SHP77 treated with DMSO at 0.1 percent for 48 hours (cell line): Measurements from ENCODE around the gene SPATA9.
A peak's percentile ranks its signal among the peaks of the same experiment; 100 is the strongest.

ENCODE experiments used
- DNase-seq: peaks from one replicate; lab custom pipeline; 2025; lab: John Stamatoyannopoulos, UW

SPATA9 gene, protein sequence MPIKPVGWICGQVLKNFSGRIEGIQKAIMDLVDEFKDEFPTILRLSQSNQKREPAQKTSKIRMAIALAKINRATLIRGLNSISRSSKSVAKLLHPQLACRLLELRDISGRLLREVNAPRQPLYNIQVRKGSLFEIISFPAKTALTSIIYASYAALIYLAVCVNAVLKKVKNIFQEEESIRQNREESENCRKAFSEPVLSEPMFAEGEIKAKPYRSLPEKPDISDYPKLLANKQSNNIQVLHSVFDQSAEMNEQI

DNA sequence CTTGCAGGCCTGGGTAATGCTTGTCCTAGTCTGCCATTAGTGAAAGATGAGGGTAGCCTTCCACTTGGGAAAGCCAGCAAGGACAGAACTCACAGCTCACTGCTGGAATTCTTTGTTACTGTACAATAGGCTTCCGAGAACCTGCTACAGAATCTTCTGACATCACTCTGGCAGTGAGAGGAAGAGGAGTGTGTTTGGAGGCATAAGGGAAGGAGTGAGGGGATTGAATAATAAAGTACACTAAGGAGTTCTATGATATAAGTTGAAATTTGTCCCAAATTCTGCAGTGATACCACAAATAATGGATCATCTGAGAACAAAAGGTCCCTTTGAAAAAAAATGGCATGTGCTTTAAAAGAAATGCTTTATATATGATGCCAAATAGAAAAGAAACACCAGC, at the start of gene SPATA9:
Gene SPATA9, minus strand, starts transcription at position 101 of the 400 bp plus-strand sequence. CDS start 137 bp downstream, outside the sequence.
- no peak for DNase-seq

DNA sequence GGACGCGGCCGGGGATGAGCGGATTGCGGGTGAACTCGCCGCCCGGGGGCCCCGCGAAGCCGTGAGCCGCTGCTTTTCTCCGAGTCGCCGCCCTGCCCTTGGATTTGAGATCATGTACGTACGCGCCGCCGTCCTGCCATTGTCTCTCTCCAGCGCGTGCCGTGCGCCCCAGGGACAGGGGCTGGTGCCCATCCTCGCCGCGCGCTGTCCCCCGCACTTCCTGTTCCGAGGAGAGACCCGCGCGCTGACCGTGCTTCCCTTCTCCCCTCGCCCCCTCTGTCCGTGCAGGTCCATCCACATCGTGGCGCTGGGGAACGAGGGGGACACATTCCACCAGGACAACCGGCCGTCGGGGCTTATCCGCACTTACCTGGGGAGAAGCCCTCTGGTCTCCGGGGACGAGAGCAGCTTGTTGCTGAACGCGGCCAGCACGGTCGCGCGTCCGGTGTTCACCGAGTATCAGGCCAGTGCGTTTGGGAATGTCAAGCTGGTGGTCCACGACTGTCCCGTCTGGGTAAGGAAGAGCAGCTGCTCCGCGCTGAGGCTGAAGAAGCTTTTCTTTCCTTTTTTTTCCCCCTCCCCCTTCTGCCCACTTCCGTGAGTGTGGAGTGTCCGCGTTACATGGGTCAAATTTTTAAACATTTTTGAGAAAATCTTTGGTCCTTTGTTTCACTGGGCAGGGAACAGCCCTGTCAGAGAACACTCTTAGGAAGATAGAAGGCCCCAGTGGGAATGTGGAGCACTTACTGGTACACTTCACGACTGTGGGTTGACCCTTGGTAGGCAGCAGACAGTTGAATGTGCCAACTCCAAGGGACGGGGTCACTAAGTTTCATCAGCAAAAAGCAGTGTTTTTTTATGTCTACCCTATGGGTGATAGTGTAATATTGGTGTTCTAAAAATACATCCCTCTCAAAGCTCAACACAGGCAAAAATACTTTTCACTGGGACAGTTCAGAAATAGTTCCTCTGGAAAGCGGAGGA, 49.1 kb upstream of the SPATA9 start:
- DNase-seq, result no peak

DNA sequence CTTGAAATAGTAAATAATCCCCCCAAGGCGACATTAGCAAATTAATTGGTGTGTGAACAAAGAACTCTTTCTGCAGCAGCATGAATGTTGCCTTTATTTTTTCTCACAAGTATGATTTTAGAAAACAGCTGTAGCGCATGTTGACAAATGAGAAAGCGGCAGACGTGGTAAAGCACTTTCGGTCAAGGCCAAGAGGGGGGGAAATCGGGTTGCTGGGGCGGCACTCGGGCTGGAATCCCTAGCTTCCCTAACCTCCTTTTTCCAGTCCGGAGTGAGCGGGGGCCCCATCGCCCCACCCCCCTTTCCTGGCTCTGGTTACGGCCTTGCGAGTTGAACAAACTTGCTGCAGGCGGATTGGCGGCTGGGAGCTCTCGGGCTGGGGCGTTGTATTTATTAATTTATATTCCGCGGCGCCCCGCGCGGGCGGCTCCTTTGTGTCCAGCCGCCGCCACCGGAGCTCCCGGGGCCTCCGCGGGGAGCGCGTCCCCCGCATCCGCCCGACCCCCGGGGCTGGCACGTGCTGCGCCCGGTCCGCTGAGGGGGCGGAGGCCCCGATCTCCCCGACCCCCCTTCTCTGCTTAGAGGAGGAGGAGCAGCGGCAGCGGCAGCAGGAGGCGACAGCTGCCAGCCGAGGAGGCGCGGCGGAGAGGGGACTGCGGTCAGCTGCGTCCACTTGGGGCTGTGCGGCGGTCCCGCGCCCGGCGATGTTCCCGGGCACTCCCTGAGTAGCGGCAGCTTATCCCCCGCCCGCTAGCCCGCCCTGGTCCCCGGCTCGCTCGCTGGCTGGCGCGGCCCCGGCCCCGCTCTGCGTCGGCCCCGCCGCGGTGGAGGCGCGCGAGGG, 48.2 kb upstream of the SPATA9 start, which contains the start of gene RHOBTB3:
Gene RHOBTB3, plus strand, starts transcription at position 607 of the 841 bp plus-strand sequence. CDS start 347 bp downstream, outside the sequence.
- peak; percentile 58 for DNase-seq

DNA sequence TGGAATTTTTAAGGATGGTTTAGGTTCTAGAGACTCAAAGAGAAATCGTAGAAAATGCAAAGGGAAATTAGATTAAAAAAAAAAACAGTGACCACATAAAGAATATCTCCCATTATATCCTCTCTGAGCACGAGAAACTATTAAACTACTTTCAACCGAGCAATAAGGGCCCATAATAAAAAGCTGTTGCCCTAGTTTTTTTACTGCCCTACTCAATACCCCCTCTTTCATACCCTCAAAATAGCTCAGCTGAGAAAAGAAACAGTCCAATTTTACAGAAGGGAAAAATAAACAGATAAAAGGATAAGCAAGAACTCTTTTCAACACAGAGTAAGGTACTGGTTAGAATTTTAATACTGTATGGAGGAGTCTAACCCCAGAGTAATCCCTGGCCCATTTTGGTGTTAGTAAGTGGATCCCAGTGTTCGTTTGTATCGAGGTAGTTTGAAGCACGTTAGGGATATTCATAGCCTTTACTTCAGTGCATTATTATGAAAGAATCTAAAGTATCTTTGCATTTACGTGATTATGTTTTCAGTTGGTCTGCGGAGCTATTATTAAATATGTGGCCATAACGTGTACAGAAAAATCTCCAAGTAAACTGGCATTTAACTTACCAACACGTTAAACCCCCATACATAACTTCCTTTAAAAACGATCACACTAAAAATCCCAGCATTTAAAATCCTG, 47.4 kb upstream of the SPATA9 start:
- DNase-seq, result no peak

DNA sequence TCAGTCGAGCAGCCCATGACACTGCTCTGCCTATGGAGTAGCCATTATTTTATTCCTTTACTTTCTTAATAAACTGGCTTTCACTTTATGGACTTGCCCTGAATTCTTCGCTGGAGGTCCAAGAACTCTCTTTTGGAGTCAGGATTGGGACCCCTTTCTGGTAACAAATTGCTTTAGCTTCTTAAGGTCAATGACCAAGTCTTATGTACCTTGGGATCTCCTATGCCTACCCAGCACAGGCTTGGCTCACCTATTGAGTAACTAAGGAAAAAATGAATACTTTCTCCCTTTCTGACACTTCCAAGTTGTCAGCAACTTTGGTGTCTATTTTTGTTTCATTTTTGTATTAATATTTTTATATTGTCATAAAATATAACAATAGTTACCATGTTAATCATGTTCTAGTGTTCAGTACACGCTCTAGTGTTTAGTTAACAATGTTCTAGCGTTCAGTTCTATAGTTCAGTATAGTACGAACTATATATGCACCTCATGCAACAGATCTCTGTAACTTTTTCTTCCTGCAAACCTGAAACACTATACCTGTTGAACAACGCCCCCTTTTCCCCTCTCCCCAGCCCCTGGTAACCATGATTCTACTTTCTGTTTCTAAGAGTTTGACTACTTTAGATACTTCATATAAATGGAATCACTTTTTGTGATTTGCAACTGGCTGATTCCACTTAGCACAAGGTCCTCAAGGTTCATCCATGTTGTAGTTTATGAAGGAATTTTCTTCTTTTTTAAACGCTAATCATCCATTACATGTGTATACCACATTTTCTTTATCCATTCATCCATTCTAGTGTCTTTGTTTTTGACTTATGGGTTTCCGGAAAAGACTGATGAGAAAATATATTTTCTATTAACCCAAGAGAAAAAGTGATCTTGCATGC, 46.6 kb upstream of the SPATA9 start:
- no peak for DNase-seq

DNA sequence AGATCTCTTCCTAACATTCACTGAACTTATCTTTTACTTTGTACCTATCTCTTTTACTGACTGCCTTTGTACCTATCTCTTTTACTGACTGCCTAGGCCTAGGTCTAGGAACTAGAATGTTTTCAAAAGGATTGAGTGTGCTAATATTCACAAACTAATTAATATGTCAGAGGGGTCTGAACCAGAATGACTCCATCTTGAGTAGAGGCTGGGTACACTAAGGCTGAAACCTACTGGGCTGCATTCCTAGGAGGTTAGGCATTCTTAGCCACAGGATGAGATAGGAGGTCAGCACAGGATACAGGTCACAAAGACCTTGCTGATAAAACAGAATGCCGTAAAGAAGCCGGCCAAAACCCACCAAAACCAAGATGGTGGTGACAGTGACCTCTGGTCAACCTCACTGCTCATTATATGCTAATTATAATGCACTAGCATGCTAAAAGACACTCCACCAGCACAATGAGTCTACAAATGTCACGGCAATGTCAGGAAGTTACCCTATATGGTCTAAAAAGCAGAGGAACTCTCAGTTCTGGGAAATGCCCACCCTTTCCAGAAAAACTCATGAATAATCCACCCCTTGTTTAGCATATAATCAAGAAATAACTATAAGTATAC, 45.8 kb upstream of the SPATA9 start:
- no peak for DNase-seq

DNA sequence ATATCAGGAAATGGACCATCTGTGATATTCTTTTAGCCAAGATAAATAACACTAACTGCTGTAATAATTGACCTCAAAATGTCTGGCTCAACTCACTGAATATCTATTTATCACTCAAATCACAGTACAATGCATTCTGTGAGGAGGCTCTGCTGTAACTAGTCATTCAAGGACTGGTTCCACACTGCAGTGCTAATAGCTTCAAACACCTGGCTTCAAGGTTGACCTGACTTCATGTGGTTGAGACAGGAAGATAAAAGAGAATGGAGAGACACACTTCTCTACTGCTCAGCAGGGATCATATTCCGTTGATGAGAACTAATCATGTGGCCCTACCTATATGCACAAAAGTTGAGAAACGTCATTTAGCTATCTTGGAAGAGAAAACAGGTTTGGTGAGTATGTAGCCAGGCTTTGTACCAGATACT, 45.0 kb upstream of the SPATA9 start:
- no peak for DNase-seq

DNA sequence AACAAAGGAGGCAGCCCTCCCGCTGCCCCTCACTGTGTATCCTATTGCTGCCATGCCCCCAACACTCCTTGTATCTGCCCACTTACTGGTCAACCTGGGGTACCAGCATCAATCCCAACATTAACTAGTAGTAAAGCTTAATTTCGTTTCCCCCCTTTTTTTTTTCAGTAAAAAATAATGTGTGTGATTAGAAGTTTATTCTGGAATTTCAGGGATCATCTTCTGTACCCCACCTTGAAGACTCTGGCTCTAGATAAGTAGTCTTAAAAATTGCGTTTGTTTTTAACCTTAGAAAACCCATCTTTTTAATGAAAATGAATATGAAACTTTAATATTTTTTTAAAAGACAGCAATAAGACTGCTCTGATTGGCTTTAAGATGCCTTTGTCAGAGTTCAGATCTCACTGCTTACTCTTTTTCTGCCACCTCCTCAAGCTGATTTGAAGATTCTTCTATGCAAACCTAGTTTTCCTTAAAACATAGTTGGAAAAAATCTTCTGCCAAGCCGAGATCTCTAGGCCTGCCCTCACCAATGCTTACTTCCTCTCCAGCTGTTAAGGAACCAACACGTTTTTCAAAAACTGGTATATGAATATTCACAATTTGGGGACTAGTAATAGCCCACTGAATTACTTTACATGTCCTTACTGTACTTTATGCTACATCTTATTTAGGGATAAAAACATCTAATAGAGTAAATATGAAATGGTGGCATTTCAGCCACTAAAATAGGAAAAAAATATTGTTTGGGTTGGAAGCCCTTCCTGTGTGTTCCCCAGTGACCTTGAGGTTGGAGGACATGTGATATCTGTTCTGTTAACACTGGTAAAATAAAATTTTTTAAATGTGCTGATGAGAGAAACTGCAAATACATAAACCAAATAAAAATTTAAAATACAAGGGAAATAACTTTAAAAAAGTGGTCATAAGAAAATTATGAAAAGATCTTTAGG, 44.3 kb upstream of the SPATA9 start:
- no peak for DNase-seq

DNA sequence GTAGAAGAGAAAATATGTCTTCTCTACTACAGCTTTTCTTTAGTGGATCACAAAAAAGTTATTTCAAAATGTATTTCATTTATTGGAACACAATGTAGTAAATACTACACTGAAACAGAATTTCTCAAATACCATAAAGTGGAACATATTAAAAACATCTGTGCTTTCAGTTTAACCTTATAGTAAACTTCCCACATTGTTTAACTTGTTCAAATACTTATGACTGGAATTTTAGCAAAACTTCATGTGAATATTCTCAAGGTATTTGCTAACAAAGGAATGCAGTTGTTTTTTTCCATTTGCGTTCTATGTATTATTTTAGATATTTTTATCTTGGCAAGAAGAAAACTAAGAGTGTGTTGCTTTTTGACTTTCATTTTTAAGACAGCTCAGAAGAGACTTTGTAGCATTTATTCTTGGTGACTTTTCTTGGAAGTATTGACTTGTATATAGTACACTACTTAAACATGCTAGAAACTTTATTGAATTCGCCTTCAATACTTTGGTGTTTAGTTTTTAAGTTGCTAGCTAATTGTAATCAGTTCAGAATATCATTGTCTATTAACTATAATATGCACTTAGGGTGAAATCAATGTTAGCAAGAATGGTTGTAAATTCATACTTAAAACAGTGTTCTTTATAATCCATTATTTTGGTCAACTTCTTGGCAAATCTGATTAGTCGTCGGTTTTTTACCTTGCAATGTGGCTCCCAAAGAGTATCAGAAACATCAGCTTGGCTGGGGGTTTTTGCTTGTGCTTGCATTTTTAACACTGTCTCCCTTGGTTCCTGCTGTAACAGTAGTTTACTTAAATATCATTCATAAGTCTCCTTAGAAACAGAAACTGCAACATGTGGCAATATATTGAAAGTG, 43.4 kb upstream of the SPATA9 start:
- no peak for DNase-seq

DNA sequence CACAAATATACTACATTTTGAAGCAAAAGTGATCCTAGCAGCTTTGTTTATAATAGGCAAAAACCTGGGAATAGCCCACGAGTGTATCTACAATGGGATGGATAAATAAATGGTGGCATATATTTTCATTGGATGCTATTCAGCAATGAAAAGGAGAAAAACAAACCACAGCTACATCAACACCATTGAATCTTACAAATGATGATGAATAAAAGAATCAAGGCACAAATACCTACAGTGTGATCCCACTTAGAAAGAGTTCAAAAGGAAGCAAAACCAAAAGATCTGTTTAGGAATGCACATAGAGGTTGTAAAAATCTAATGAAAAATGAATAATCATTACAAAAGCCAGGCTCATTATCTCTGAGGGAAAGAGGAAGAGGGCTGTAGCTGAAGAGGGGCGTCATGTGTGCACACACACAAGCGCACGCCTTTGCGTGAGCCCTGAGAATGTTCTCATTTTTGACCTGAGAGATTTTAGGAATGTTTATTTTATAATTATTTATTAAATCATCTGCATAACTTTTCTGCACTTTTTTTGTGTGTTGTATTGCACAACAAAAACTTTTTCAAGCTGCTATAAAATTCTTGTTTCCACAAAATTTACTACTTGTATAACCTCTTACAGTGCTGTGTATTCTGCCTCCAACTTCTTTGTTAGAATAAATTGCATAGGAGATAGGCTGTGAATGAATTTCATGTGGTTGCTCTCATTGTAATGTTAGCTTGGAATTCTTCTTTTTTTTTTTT, 42.5 kb upstream of the SPATA9 start:
- no peak for DNase-seq

DNA sequence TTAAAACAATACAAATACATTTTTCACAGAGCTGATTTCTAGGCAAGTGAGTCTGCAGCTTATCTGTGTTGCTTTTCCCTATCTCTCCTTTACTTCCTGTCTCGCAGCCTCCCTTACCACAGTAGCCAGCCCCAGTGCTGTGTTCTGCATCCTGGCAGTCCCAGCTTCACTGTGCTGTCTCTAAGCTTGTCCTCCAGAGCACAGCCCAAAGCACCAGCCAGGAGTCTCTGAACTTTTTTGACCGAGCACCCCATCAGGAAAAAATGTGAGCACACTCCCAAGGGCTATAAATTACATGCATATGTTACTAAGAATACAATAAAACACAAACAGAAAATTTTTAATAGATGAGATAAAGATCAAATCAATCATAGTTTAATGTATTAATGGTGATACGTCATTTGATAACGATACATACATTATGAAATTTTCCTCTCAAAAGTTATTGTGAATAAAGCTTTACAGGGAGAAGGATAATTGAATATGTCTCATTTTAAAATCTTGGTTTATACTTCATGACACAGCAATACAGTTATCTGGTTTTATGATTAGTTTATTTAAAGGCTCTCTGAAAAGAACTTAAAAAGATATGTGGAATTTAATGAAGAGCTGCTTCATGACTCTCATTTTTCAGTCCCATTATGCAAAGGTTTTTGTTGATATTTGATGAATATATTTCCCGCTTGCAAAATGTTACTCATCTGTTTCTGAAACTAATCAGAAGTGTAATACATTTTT, 41.0 kb upstream of the SPATA9 start:
- no peak for DNase-seq

DNA sequence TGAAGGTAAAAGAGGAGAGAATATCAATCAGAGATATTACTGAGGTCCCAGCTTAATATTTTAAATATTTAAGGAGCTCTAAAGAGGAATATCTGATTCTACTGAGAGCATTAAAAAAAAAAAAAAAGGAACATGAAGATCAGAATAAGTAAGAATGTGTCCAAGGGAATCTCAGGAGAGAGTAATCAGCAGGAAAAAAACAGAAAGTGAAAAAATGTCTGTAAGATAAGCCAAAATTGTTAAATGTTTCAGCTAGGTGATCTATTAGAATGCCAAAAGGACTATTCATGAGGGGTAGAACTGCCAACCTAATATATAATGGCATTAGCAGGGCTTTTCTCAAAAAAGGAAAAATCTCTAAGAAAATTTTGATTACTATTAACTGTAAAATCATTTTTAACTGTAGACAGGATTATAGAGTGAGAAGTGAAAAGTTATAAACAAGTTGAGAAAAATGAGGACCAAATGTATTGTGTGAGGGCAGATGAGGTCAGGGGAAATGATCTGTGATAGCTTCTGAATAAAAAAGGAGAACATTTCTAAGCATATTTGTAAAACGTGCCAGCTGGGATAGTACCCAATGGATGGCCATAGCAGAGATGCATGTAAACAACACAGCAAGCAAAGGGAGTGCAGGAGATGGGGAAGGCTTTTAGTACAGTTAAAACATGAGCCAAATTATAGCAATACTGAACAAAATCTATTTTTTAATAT, 38.9 kb upstream of the SPATA9 start:
- no peak for DNase-seq

DNA sequence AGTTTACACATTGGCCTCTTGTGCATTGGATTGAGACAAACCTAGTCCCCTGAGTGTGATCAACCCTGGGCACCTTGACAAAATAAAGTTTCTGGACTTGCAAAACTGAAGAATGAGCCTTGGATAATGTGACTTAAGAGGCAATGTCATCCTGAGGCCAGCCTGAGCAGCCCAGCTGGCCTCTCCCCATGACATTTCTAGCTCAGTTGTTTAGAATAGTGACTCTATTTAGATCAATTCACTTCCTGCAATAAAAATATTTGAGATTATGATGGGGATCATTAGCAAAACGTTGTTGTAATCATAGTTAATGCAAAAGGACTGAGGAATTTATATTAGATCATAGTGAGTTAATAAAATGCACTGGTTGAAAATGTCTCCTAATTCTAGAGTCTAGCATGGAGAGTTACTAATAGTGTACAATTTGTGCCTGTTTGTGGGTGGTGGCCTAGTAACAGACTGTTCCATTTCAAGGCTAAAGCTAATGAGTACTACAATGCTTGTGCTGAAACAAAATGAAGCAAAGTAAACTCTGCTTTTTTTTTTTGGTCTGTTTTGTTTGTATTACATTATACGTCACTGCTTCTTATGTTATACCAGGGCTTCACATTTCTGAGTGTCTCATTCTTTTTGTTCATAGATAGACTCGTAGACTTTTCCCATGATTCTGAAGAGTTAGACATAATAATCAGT, 37.4 kb upstream of the SPATA9 start:
- DNase-seq, result no peak

DNA sequence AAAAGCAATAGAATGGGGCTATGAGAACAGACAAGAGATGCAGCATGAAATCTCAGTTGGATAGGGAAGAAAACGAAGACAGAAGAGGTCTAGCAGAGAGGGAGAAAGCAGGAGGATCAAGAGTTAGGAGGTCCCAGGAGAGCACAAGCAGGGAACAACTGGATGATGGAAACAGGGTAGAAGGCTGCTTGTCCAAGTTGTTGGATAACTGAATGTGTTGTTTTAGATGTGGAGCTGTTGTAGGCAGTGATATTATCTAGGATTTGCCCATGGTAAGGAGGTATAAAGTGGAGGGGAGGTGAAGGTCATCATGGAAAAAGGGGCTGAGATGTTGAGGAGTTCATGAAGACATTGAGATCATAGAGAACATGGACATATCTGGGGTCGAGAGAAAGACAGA, 35.9 kb upstream of the SPATA9 start:
- no peak for DNase-seq

DNA sequence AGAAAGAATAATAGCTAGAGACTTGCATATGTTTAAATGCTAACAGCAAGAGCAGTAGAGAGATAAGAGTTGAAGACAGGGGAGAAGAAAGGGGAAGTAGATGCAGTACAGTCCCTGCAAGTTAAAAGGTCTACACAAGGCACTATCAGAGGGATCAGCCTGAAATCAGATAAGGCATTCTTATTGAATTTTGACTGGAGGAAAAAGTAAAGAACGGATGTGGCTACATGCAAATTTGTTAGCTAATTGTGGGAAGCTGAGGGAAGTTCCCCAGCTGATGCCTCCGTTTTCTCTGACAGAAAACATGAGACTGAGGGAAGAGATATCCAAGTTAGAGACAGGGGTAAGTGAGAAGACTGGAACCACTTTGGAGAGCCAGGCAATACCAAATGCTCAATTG, 35.4 kb upstream of the SPATA9 start:
- DNase-seq, result no peak
